ENCODE results near the gene RASL10B. TPM values are rescaled to one million over a fixed set of nuclear protein-coding genes. Genes with fewer than 3 reads are reported as not detected.
"Not testable (repeated sequence)": the region's sequence is repeated elsewhere in the genome, so short reads cannot be mapped to it uniquely, and the experiment has no call there.

Gene RASL10B
- total RNA-seq, 4 donors from 2014 or later, result 10.3 to 28.1 (median 17.4) TPM

GRCh38 chr17:35701491-35701890 lies 29.9 kb upstream of the RASL10B start:
- Histone ChIP-seq H3K36me3 (peaks cover 0 to 42% (median 3%) of the 10 kb centered on the region in 4 donors), H3K4me1 (peaks cover 0 to 12% (median 4%) of the 10 kb centered on the region in 4 donors), H3K4me3 (no peak overlapping the region), H3K9me3 (no peaks in the 10 kb centered on the region), H3K27ac (replicated peaks in 1 of 4) (no peak overlapping the region), H3K27me3 (no peaks in the 10 kb centered on the region)
- intact Hi-C loops (cut with DNase I), result no loop called here
- no peak for DNase-seq (ENCODE audit: extremely low spot score)
- 85% methylated on average over 5 of the region's 5 CpGs for WGBS
- no peak for TF ChIP-seq POLR2AphosphoS5 (IDR thresholded peaks at IDR 0.05)
- no peak for TF ChIP-seq POLR2A (IDR thresholded peaks at IDR 0.05; ENCODE audit: low read depth)
- no peak for TF ChIP-seq EP300 (IDR thresholded peaks at IDR 0.05)
- TF ChIP-seq CTCF (IDR thresholded peaks at IDR 0.05), result no peak

GRCh38 chr17:35703308-35703707 lies 28.1 kb upstream of the RASL10B start:
- intact Hi-C loops (cut with DNase I), result not testable (repeated sequence)
- WGBS, result 95% methylated on average over 2 of the region's 2 CpGs

GRCh38 chr17:35705230-35705629 lies 26.2 kb upstream of the RASL10B start:
- no peak for DNase-seq (ENCODE audit: extremely low spot score)
- H3K27me3 ChIP-seq, result no peaks in the 10 kb centered on the region
- intact Hi-C loops (cut with DNase I), result no loop called here
- H3K9me3 ChIP-seq, result no peaks in the 10 kb centered on the region
- no peak overlapping the region for H3K4me3 ChIP-seq
- H3K36me3 ChIP-seq, result peaks cover 0 to 22% (median 10%) of the 10 kb centered on the region in 4 donors
- WGBS, result 100% methylated on average over 1 of the region's 1 CpG
- TF ChIP-seq EP300 (IDR thresholded peaks at IDR 0.05) (no peak), POLR2A (IDR thresholded peaks at IDR 0.05; ENCODE audit: low read depth) (no peak), CTCF (IDR thresholded peaks at IDR 0.05) (no peak), POLR2AphosphoS5 (IDR thresholded peaks at IDR 0.05) (no peak)
- H3K27ac ChIP-seq (replicated peaks in 1 of 4), result no peak overlapping the region
- H3K4me1 ChIP-seq, result peaks cover 0 to 30% (median 10%) of the 10 kb centered on the region in 4 donors

More at GRCh38 chr17:35703308-35703707, 28.1 kb upstream of the RASL10B start:
- not testable (repeated sequence) for H3K27me3 ChIP-seq; DNase-seq (ENCODE audit: extremely low spot score); H3K9me3 ChIP-seq; H3K4me3 ChIP-seq; H3K27ac ChIP-seq (replicated peaks in 1 of 4)
- H3K4me1 ChIP-seq, result peaks cover 0 to 28% (median 10%) of the 10 kb centered on the region in 4 donors
- peaks cover 0 to 27% (median 2%) of the 10 kb centered on the region in 4 donors for H3K36me3 ChIP-seq

GRCh38 chr17:35705705-35706104 lies 25.7 kb upstream of the RASL10B start:
- no peak for TF ChIP-seq POLR2A (IDR thresholded peaks at IDR 0.05; ENCODE audit: low read depth)
- TF ChIP-seq CTCF (IDR thresholded peaks at IDR 0.05), result no peak
- no peak for TF ChIP-seq POLR2AphosphoS5 (IDR thresholded peaks at IDR 0.05)
- DNase-seq (ENCODE audit: extremely low spot score), result no peak
- H3K4me3 ChIP-seq, result no peak overlapping the region
- H3K27ac ChIP-seq (replicated peaks in 1 of 4), result no peak overlapping the region
- H3K9me3 ChIP-seq, result no peaks in the 10 kb centered on the region
- intact Hi-C loops (cut with DNase I), result no loop called here
- H3K36me3 ChIP-seq, result peaks cover 0 to 22% (median 11%) of the 10 kb centered on the region in 4 donors
- no peaks in the 10 kb centered on the region for H3K27me3 ChIP-seq
- WGBS, result 76% methylated on average over 5 of the region's 5 CpGs
- peaks cover 0 to 30% (median 10%) of the 10 kb centered on the region in 4 donors for H3K4me1 ChIP-seq

- 90% methylated on average over 3 of the region's 3 CpGs for WGBS
- Histone ChIP-seq H3K4me1 (peaks cover 12 to 49% (median 20%) of the 10 kb centered on the region in 4 donors), H3K36me3 (peaks cover 0 to 42% (median 25%) of the 10 kb centered on the region in 4 donors), H3K27ac (replicated peaks in 1 of 4) (no peak overlapping the region), H3K4me3 (no peak overlapping the region), H3K9me3 (no peaks in the 10 kb centered on the region), H3K27me3 (no peaks in the 10 kb centered on the region)
- intact Hi-C loops (cut with DNase I), result no loop called here
- no peak for DNase-seq (ENCODE audit: extremely low spot score)
- no peak for TF ChIP-seq CTCF (IDR thresholded peaks at IDR 0.05)
- no peak for TF ChIP-seq POLR2AphosphoS5 (IDR thresholded peaks at IDR 0.05)
- no peak for TF ChIP-seq POLR2A (IDR thresholded peaks at IDR 0.05; ENCODE audit: low read depth)
- TF ChIP-seq EP300 (IDR thresholded peaks at IDR 0.05), result no peak
Measured at GRCh38 chr17:35708149-35708548, 23.3 kb upstream of the RASL10B start.
